Measurements from ENCODE around the gene APOBEC3F. TPM values are rescaled to one million over a fixed set of nuclear protein-coding genes. Genes with fewer than 3 reads are reported as not detected.
"Not testable (repeated sequence)": the region's sequence is repeated elsewhere in the genome, so short reads cannot be mapped to it uniquely, and the experiment has no call there.

APOBEC3F gene
- polyA plus RNA-seq, 1 experiment: 7.9 TPM

DNA sequence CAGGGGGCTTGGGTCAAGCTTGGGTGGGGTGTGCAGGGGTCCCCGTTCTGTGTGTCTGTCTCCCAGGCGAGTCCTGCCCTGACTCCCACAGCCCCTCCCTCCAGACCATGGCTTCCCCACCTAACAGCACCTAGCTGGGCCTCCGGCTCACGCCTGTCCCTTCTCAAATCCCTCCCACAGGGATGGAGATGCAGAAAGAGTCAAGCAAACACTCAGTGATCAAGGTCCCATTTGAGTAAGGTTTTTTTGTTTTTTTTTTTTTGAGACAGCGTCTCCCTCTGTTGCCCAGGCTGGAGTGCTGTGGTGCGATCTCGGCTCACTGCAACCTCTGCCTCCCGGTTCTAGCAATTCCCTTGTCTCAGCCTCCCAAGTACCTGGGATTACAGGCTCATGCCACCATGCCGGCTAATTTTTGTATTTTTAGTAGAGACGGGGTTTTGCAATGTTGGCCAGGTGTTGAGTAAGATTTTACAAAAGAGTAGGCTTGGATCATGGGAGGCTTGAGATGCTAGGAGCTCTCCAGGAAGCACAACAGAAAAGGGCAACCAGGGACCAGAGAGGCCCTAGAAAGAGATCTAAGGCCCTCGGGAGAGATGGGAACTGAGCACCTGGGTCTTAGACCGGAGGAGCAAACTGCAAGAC, 14.0 kb upstream of the APOBEC3F start:
- Histone ChIP-seq H3K27ac (ENCODE audit: low read depth, low read length) (no peak overlapping the region), H3K4me3 (ENCODE audit: low read depth, low read length) (no peak overlapping the region), H3K27me3 (ENCODE audit: control insufficient read depth, insufficient read depth, low read length) (no peaks in the 10 kb centered on the region), H3K9me3 (ENCODE audit: control insufficient read depth, insufficient read depth, low read length) (no peaks in the 10 kb centered on the region)
- POLR2A ChIA-PET: no interaction called here
- TF ChIP-seq, protein P1, sequence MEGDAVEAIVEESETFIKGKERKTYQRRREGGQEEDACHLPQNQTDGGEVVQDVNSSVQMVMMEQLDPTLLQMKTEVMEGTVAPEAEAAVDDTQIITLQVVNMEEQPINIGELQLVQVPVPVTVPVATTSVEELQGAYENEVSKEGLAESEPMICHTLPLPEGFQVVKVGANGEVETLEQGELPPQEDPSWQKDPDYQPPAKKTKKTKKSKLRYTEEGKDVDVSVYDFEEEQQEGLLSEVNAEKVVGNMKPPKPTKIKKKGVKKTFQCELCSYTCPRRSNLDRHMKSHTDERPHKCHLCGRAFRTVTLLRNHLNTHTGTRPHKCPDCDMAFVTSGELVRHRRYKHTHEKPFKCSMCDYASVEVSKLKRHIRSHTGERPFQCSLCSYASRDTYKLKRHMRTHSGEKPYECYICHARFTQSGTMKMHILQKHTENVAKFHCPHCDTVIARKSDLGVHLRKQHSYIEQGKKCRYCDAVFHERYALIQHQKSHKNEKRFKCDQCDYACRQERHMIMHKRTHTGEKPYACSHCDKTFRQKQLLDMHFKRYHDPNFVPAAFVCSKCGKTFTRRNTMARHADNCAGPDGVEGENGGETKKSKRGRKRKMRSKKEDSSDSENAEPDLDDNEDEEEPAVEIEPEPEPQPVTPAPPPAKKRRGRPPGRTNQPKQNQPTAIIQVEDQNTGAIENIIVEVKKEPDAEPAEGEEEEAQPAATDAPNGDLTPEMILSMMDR (IDR thresholded peaks at IDR 0.05; ENCODE audit: low read depth, low read length): no peak
- CTCF ChIA-PET: no interaction called here
- DNase-seq (ENCODE audit: low read depth, low spot score): no peak

GRCh38 chr22:39027717-39028116, 12.9 kb upstream of the APOBEC3F start:
- no peak overlapping the region for H3K27ac ChIP-seq (ENCODE audit: low read depth, low read length)
- TF ChIP-seq, protein P1 (IDR thresholded peaks at IDR 0.05; ENCODE audit: low read depth, low read length): no peak
- H3K4me3 ChIP-seq (ENCODE audit: low read depth, low read length): no peak overlapping the region
- DNase-seq (ENCODE audit: low read depth, low spot score): no peak
- H3K27me3 ChIP-seq (ENCODE audit: control insufficient read depth, insufficient read depth, low read length): no peaks in the 10 kb centered on the region
- CTCF ChIA-PET: no interaction called here
- H3K9me3 ChIP-seq (ENCODE audit: control insufficient read depth, insufficient read depth, low read length): no peaks in the 10 kb centered on the region
- POLR2A ChIA-PET: no interaction called here

GRCh38 chr22:39028281-39028680, 12.4 kb upstream of the APOBEC3F start:
- no peaks in the 10 kb centered on the region for H3K9me3 ChIP-seq (ENCODE audit: control insufficient read depth, insufficient read depth, low read length)
- DNase-seq (ENCODE audit: low read depth, low spot score): no peak
- no peaks in the 10 kb centered on the region for H3K27me3 ChIP-seq (ENCODE audit: control insufficient read depth, insufficient read depth, low read length)
- H3K27ac ChIP-seq (ENCODE audit: low read depth, low read length): no peak overlapping the region
- TF ChIP-seq, protein P1 (IDR thresholded peaks at IDR 0.05; ENCODE audit: low read depth, low read length): no peak
- POLR2A ChIA-PET: no interaction called here
- H3K4me3 ChIP-seq (ENCODE audit: low read depth, low read length): no peak overlapping the region
- CTCF ChIA-PET: no interaction called here

GRCh38 chr22:39029227-39029626, 11.4 kb upstream of the APOBEC3F start:
- no peak for DNase-seq (ENCODE audit: low read depth, low spot score)
- Histone ChIP-seq H3K27me3 (ENCODE audit: control insufficient read depth, insufficient read depth, low read length) (no peaks in the 10 kb centered on the region), H3K9me3 (ENCODE audit: control insufficient read depth, insufficient read depth, low read length) (no peaks in the 10 kb centered on the region), H3K27ac (ENCODE audit: low read depth, low read length) (no peak overlapping the region), H3K4me3 (ENCODE audit: low read depth, low read length) (no peak overlapping the region)
- ChIA-PET POLR2A (no interaction called here), CTCF (no interaction called here)
- TF ChIP-seq, protein P1 (IDR thresholded peaks at IDR 0.05; ENCODE audit: low read depth, low read length): no peak

GRCh38 chr22:39030705-39031104, 10.0 kb upstream of the APOBEC3F start:
- H3K4me3 ChIP-seq (ENCODE audit: low read depth, low read length): no peak overlapping the region
- ChIA-PET POLR2A (no interaction called here), CTCF (no interaction called here)
- no peak for DNase-seq (ENCODE audit: low read depth, low spot score)
- no peak overlapping the region for H3K27ac ChIP-seq (ENCODE audit: low read depth, low read length)
- no peaks in the 10 kb centered on the region for H3K27me3 ChIP-seq (ENCODE audit: control insufficient read depth, insufficient read depth, low read length)
- no peaks in the 10 kb centered on the region for H3K9me3 ChIP-seq (ENCODE audit: control insufficient read depth, insufficient read depth, low read length)
- TF ChIP-seq, protein P1 (IDR thresholded peaks at IDR 0.05; ENCODE audit: low read depth, low read length): no peak

GRCh38 chr22:39031434-39032295, 9.0 kb upstream of the APOBEC3F start:
- H3K9me3 ChIP-seq (ENCODE audit: control insufficient read depth, insufficient read depth, low read length); H3K27me3 ChIP-seq (ENCODE audit: control insufficient read depth, insufficient read depth, low read length); CTCF ChIA-PET; DNase-seq (ENCODE audit: low read depth, low spot score); H3K27ac ChIP-seq (ENCODE audit: low read depth, low read length); H3K4me3 ChIP-seq (ENCODE audit: low read depth, low read length): not testable (repeated sequence)
- POLR2A ChIA-PET: interaction anchor here (0.5 kb wide), 1 partner anchor 24 kb away, joined by 3 read pairs; no protein-coding TSS in a partner anchor

GRCh38 chr22:39037071-39037470, 3.6 kb upstream of the APOBEC3F start:
- DNase-seq (ENCODE audit: low read depth, low spot score); POLR2A ChIA-PET: not testable (repeated sequence)

More at GRCh38 chr22:39037071-39037470, 3.6 kb upstream of the APOBEC3F start:
- H3K9me3 ChIP-seq (ENCODE audit: control insufficient read depth, insufficient read depth, low read length); H3K27ac ChIP-seq (ENCODE audit: low read depth, low read length); H3K27me3 ChIP-seq (ENCODE audit: control insufficient read depth, insufficient read depth, low read length); H3K4me3 ChIP-seq (ENCODE audit: low read depth, low read length); CTCF ChIA-PET: not testable (repeated sequence)

Data from AG04450 (cell line).